Measurements from ENCODE around the gene PRRT4.
A peak's percentile ranks its signal among the peaks of the same experiment; 100 is the strongest.

PRRT4 gene

GRCh38 chr7:128349466-128349825 is 12.0 kb downstream of the PRRT4 start:
- DNase-seq (ENCODE audit: low read depth in 2 of 3, low spot score in 2 of 3) = no peak

DNA sequence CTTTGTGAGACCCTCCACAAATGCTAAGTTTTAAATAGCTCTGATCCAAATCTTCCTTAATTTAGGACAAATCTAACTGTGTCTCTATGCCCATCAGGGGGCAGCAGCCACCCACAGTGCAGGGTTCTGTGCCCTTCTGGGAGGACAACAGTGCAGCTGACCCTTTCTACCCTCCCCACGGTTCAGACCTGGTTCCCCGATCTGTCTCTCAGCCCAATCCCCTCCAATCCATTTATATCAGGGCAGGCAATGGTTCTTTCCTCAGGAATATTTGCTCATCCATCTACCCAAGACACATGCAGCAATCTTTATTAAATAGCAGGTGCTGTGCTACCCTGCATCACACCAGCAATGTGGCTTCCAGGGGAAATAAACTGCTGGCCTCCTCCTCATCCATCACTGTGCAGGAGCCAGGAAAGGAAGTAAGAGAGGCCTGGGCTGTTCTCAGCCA is 13.8 kb downstream of the PRRT4 start:
- DNase-seq (ENCODE audit: low read depth in 2 of 3, low spot score in 2 of 3) = peak in 1 of 3 experiments; percentile 22

- DNase-seq (ENCODE audit: low read depth in 2 of 3, low spot score in 2 of 3) = no peak
Observed at GRCh38 chr7:128344431-128344774, 17.1 kb downstream of the PRRT4 start.

DNA sequence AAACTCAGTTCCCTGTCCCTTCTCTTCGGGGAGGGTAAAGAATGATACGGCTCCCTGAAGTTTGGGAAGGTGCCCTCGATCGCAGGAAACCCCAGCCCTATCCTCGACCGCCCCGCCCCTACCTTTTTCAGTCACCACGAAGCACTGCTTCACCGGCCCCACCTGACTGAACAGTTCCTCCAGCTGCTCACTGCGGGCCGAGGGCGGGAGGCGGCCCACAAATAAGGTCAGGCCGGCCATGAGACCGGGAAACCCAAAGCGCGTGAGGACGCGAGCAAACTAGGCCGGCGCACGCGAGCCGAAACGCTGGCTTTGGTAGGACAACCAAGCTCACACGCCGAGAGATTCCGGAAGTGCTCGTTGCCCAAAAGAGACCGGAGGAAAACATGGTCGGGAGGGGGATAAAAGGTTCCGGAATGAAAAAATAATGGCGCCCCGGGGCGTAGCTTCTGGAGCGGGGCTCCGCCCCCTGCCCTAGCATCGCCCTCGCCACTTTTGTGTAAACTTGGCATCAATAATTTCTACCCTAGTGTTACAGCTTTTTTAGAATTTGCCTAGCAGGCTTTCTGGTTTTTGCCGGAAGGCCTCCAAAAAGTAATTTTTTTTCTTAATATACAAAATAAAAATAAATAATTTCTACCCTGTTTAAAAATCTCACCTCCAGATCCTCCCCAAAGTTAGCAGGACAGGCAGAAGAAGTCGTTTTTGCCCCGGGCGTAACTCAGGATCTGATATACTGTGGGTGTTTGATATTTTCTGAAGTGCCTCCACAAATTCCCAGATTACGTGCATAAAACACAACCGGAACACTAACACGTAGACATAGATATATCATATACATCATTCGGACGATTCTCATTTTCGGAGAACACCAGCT is 17.7 kb downstream of the PRRT4 start, which contains the start of gene RBM28:
Gene RBM28 (minus strand): TSS at position 355 of the 877 bp plus-strand sequence. CDS start 115 bp downstream, at position 240.
- peak; percentile 66 to 72 (median 70) for DNase-seq (ENCODE audit: low read depth in 2 of 3, low spot score in 2 of 3)

DNA sequence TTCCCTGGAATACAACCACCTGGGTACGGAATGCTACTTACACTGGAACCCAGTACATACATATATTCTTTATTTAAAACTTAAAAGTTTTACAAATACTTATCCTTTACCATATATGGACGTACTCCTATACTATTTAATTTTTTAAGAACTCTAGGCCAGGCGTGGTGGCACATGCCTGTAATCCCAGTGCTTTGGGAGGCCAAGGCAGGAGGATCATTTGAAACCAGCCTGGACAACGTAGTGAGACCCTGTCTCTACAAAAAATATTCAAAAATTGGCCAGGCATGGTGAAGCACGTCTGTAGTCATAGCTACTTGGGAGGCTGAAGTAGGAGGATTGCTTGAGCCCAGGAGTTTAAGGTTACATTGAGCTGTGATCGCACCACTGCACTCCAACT is 19.8 kb downstream of the PRRT4 start:
- no peak for DNase-seq (ENCODE audit: low read depth in 2 of 3, low spot score in 2 of 3)

DNA sequence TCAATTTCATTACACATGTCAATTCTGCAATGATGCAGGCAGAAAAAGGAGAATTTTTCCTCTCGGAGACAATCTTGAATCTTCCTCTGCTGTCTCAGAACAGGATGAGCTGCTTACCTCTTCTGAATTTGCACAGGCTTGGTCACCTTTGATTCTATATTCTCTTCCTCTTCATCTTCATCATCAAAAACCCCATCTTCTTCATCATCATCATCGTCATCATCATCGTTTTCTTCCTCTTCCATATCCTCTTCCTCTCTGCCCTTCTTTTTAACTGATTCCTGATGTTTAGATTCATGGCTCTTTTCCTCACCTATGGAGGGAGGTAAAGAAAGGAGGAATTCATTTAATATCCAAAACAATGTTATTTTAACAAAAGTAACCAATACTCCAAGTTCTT is 25.8 kb downstream of the PRRT4 start:
- DNase-seq (ENCODE audit: low read depth in 2 of 3, low spot score in 2 of 3) = no peak

DNA sequence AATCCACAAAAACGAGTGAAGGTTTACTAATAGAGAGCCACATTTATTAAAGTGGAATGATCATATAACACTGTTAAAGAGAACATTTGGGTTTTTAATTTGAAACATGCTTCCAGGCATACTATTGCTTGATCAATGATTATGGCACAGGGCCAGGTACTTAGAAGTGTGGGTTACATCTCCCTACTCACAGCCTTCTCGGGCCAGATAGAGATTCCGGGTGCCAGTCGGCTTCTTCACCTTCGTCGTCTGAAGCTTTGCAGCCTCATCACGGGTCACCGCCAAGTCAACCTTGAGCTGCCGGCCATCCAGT is 37.2 kb downstream of the PRRT4 start:
- DNase-seq (ENCODE audit: low read depth in 2 of 3, low spot score in 2 of 3) = no peak

GRCh38 chr7:128323459-128324367 is 37.8 kb downstream of the PRRT4 start:
- DNase-seq (ENCODE audit: low read depth in 2 of 3, low spot score in 2 of 3) = no peak

DNA sequence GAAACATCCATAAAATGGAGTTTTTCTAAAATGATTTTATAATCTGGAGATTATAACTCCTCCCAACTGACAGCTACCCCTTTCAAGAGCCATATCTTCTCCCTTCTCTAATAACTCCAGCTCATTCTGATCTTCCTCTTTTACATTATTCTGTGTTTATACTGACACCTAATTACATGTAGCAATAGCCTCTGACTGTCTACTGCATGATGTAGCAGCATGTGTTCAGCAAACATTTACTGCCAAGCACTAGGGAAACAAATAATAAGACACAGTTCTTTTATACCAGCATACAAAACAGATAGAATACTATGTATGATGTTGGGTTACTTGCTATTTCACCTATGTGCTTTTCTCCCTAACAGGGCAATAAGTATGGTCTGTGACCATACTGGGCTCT is 38.5 kb downstream of the PRRT4 start:
- no peak for DNase-seq (ENCODE audit: low read depth in 2 of 3, low spot score in 2 of 3)

- DNase-seq (ENCODE audit: low read depth in 2 of 3, low spot score in 2 of 3) = no peak
Observed at GRCh38 chr7:128322040-128322643, 39.3 kb downstream of the PRRT4 start.

- no peak for DNase-seq (ENCODE audit: low read depth in 2 of 3, low spot score in 2 of 3)
Observed at GRCh38 chr7:128321044-128321422, 40.5 kb downstream of the PRRT4 start.

DNA sequence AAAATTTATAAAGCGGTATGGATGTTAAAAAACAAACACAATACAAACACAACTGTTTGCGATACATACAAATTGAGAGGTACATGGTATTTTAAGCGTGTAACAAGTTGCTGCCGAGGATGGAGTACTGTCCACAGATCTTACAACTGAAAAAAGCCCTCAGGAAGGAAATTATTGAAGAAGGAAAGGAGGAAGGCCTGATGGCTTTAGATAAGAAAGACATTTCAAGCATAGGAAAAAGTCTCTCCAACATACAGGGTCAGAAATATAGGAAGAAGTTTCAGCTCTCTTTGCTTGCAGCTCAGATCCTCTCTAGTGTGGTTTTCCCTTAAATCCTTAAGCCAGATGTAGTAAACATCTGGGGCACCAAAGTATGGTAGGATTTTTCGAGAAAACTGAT is 42.8 kb downstream of the PRRT4 start:
- DNase-seq (ENCODE audit: low read depth in 2 of 3, low spot score in 2 of 3) = no peak

DNA sequence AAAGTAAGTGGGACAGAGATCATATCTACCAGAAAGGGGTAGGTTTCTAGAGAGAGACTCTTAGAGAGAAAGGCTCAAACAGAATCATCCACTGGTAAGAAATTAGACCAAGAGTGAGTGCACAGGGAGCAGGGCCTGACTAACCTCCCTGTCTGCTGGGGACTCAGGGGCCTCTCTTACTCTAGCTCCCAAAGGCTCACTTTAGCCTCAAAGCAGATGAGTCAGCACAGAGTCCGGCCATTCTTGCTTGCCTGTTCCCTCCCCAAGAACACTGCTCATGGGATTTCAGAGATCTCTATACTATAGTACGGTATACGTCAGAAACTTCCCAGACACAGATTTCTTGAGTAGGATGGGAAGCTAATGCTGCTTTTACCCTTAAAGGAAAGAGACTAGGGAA is 50.5 kb downstream of the PRRT4 start:
- DNase-seq (ENCODE audit: low read depth in 2 of 3, low spot score in 2 of 3) = no peak

DNA sequence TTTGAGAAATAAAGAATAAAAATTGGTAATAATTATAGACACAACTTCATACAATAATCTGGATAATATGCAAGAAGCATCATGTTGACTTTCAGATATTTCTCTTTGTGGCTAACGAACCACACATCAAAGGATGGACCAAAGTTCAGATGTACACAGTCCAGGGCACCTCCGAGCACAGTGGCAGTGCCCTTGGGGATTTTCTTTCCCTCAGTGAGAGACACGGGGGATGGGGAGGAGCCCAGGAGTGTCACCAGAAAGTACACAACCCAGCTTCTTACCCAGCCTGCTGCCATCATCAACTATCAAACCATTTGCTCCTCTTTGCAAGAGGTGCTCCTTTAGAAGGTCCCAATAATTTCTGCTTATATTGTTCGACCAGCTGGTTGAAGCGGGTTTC is 51.0 kb downstream of the PRRT4 start:
- DNase-seq (ENCODE audit: low read depth in 2 of 3, low spot score in 2 of 3) = no peak

DNA sequence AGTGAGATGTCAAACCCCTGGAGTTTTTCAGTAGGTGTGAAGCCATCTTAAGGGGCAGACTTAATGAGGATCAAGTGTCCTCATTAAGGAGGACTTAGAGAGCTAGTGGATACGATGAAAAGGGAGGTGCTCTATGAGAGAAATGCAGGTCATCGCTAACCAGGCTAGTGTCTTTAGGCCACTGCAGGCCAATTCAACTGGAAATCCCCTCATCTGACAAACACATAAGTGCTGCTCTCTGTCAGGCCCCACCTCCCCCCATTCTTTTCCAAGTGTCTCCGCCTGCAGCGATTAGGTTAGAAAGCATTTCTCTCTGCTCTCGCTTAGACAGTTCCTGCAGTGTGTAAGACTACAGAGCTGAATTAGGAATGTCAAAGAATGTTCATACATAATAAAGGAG is 51.5 kb downstream of the PRRT4 start:
- no peak for DNase-seq (ENCODE audit: low read depth in 2 of 3, low spot score in 2 of 3)

DNA sequence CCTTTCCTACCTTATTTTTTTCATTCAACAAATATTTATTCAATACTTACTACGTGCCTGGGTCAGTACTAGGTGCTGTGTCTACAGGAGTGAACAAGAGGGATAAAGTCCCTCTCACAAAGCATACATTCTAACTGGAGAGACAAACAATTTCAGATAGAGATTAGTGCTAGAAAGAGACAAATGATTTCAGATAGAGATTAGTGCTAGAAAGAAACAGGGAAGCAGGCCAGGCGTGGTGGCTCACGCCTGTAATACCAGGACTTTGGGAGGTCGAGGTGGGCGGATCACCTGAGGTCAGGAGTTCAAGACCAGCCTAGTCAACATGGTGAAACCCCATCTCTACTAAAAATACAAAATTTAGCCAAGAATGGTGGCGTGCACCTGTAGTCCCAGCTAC is 52.4 kb downstream of the PRRT4 start:
- DNase-seq (ENCODE audit: low read depth in 2 of 3, low spot score in 2 of 3) = no peak

DNA sequence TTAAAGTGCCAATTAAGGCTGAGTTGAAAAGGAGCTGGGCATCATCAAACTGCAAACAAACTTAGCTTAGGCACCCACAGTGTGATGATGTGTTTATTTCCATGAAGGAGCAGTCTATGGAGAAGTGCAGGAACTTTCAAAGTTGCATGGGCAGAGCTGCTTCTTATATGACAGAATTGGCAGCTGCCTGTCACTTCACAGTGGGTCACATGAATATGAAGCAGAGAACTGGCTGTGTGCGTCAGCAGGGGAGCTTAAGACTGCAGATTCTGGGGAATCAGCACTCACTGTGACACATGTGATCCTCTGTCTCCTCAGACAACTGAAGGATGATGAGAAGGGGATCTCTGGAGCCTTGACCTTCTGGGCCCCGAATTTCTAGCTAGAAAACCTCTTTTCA is 54.4 kb downstream of the PRRT4 start:
- no peak for DNase-seq (ENCODE audit: low read depth in 2 of 3, low spot score in 2 of 3)

- no peak for DNase-seq (ENCODE audit: low read depth in 2 of 3, low spot score in 2 of 3)
Observed at GRCh38 chr7:128304212-128304611, 57.3 kb downstream of the PRRT4 start.

DNA sequence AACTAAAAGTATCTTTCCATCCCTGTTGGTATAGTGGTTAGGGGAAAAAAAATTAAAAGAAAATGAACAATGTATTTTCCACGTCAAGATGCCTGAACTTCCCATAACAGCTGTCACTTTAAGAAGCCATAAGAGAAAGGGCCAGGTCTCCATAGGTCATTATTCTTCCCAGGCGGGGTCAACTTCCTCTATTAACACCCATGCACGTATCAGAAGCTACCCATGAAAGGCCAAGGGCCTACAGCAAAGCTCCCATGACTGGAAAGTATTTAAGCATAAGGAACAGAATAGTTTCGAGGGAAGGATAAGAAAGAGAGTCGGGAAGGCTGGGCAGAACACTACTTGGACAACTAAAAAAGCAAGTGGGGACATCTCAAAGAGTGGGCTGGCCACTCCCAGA is 57.8 kb downstream of the PRRT4 start:
- no peak for DNase-seq (ENCODE audit: low read depth in 2 of 3, low spot score in 2 of 3)

DNA sequence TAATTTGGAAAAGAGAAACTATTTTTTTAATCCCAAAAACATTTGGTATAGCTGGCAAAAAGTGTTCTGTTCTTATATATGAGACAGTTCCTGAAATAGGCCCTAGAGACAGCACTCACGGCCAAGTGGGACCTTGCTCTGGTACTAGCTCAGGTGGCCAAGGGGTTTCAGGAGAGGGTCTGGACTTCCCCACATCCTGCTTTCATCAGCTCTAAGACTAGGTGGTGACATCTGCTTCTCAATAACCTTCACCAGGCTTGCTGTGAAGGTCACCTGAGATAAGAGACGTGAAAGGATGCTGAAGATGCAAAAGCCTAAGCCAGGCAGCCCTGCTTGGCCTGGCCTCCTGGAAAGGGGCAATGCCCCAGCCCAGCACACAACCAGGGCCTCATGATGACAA is 58.4 kb downstream of the PRRT4 start:
- no peak for DNase-seq (ENCODE audit: low read depth in 2 of 3, low spot score in 2 of 3)

GRCh38 chr7:128302139-128302538 is 59.4 kb downstream of the PRRT4 start:
- no peak for DNase-seq (ENCODE audit: low read depth in 2 of 3, low spot score in 2 of 3)

Data from activated CD8-positive, alpha-beta memory T cell treated with anti-CD3 and anti-CD28 coated beads for 48 hours (primary cell).